ENCODE data around the gene TCF25.
"Not testable (repeated sequence)": the region's sequence is repeated elsewhere in the genome, so short reads cannot be mapped to it uniquely, and the experiment has no call there.

Gene TCF25

GRCh38 chr16:89921131-89921701, 47.8 kb downstream of the TCF25 start:
- DNase-seq, result no peak

- DNase-seq, result peak; percentile 61
Measured at GRCh38 chr16:89921702-89922476, 48.5 kb downstream of the TCF25 start.

- DNase-seq, result peak; percentile 58
Measured at GRCh38 chr16:89922477-89922883, 49.1 kb downstream of the TCF25 start.

GRCh38 chr16:89922884-89923639, 49.7 kb downstream of the TCF25 start, which contains the start of gene TUBB3:
Gene TUBB3, plus strand, starts transcription at chr16:89923342. Its CDS starts 60 bp downstream, at chr16:89923402.
- DNase-seq, result peak; percentile 44

- DNase-seq, result no peak
Measured at GRCh38 chr16:89923640-89924296, 50.4 kb downstream of the TCF25 start.

- peak; percentile 38 for DNase-seq
Measured at GRCh38 chr16:89924297-89924924, 51.0 kb downstream of the TCF25 start.

GRCh38 chr16:89924925-89925307, 51.5 kb downstream of the TCF25 start:
- no peak for DNase-seq

GRCh38 chr16:89925596-89926079, 52.2 kb downstream of the TCF25 start:
- no peak for DNase-seq

- DNase-seq, result no peak
Measured at GRCh38 chr16:89931305-89931896, 58.0 kb downstream of the TCF25 start.

- DNase-seq, result no peak
Measured at GRCh38 chr16:89931964-89932363, 58.6 kb downstream of the TCF25 start.

GRCh38 chr16:89934019-89934418, 60.6 kb downstream of the TCF25 start:
- DNase-seq, result not testable (repeated sequence)

- DNase-seq, result no peak
Measured at GRCh38 chr16:89934611-89935553, 61.5 kb downstream of the TCF25 start.

- DNase-seq, result not testable (repeated sequence)
Measured at GRCh38 chr16:89935620-89936019, 62.2 kb downstream of the TCF25 start.

GRCh38 chr16:89936034-89936433, 62.6 kb downstream of the TCF25 start:
- no peak for DNase-seq

- DNase-seq, result no peak
Measured at GRCh38 chr16:89936508-89936907, 63.1 kb downstream of the TCF25 start.

GRCh38 chr16:89936981-89937380, 63.6 kb downstream of the TCF25 start:
- DNase-seq, result no peak

- no peak for DNase-seq
Measured at GRCh38 chr16:89938175-89938885, 64.9 kb downstream of the TCF25 start.

GRCh38 chr16:89944773-89945172, 71.4 kb downstream of the TCF25 start:
- DNase-seq, result peak; percentile 42

- no peak for DNase-seq
Measured at GRCh38 chr16:89945654-89946053, 72.3 kb downstream of the TCF25 start.

- DNase-seq, result no peak
Measured at GRCh38 chr16:89946515-89946914, 73.1 kb downstream of the TCF25 start.
